ENCODE measurements around the gene LMBR1. TPM values are rescaled to one million over a fixed set of nuclear protein-coding genes. Genes with fewer than 3 reads are reported as not detected.

LMBR1 gene
- polyA plus RNA-seq, 10 donors, result 28.0 to 46.0 (median 34.3) TPM

- DNase-seq, result no peak
These were observed 263.1 kb downstream of the LMBR1 start for GRCh38 chr7:156629873-156630272.

- no peak for DNase-seq
These were observed 264.4 kb downstream of the LMBR1 start for GRCh38 chr7:156628562-156628961.

Other genes starting within 250 kb of the LMBR1 start
- gene NOM1, start 56.5 kb upstream of the LMBR1 start, polyA plus RNA-seq (ENCODE audit: insufficient read length in 10 of 10), result 10 to 100 TPM; 11.0 to 22.9 (median 16.7) TPM
- under 1 TPM in 1 of 10 donors, not detected in 9; 0.07 TPM for gene MNX1, start 117.5 kb upstream of the LMBR1 start, polyA plus RNA-seq (ENCODE audit: insufficient read length in 10 of 10)
- gene UBE3C, start 245.7 kb upstream of the LMBR1 start, polyA plus RNA-seq (ENCODE audit: insufficient read length in 10 of 10), result 10 to 100 TPM; 30.4 to 39.0 (median 34.7) TPM

Measured in muscle of back (tissue), 11 donors.